T-helper 2 cell (primary cell): Measurements from ENCODE around the gene LRFN3.
"Not testable (repeated sequence)": the region's sequence is repeated elsewhere in the genome, so short reads cannot be mapped to it uniquely, and the experiment has no call there.

Source experiments
- DNase-seq, 5 experiments: peaks; one replicate each; pipeline versions ENCODE4 v3.0.0 to v3.0.0-alpha.2; 2012 to 2022
- total RNA-seq, 2 donors: gene quantifications; one replicate each; lab custom pipeline; 2026; lab: John Stamatoyannopoulos, UW

The LRFN3 gene
- 3.4 to 5.4 reads per million in 2 donors for total RNA-seq

- DNase-seq, result peak in 3 of 5 experiments; percentile 39 to 83 (median 41)
These were observed at the start of gene LRFN3 for GRCh38 chr19:35935911-35936737. LRFN3 (plus strand) TSS chr19:35936374; CDS start chr19:35939426, 3,052 bp downstream.

GRCh38 chr19:35887197-35887596 lies 49.0 kb upstream of the LRFN3 start:
- DNase-seq, result no peak

- no peak for DNase-seq
These were observed 47.8 kb upstream of the LRFN3 start for GRCh38 chr19:35888398-35888797.

GRCh38 chr19:35889370-35890112 lies 46.6 kb upstream of the LRFN3 start:
- no peak for DNase-seq

GRCh38 chr19:35890113-35890650 lies 46.0 kb upstream of the LRFN3 start:
- DNase-seq, result no peak

- not testable (repeated sequence) for DNase-seq
These were observed 44.4 kb upstream of the LRFN3 start for GRCh38 chr19:35891819-35892218.

- no peak for DNase-seq
These were observed 41.8 kb upstream of the LRFN3 start for GRCh38 chr19:35894342-35894741.

GRCh38 chr19:35895911-35896642 lies 40.1 kb upstream of the LRFN3 start:
- DNase-seq, result no peak

GRCh38 chr19:35896643-35897040 lies 39.5 kb upstream of the LRFN3 start:
- no peak for DNase-seq

- DNase-seq, result no peak
These were observed 38.3 kb upstream of the LRFN3 start for GRCh38 chr19:35897706-35898451.

GRCh38 chr19:35898499-35898809 lies 37.7 kb upstream of the LRFN3 start:
- DNase-seq, result no peak

GRCh38 chr19:35899547-35900214 lies 36.5 kb upstream of the LRFN3 start:
- DNase-seq, result peak; percentile 77 to 96 (median 81)

- no peak for DNase-seq
These were observed 35.0 kb upstream of the LRFN3 start for GRCh38 chr19:35901055-35901644.

GRCh38 chr19:35901854-35902661 lies 34.1 kb upstream of the LRFN3 start, which contains the start of gene HCST:
HCST (plus strand) TSS chr19:35902529; CDS start chr19:35902594, 65 bp downstream.
- peak in 3 of 5 experiments; percentile 49 to 75 (median 75) for DNase-seq

- DNase-seq, result no peak
These were observed 33.2 kb upstream of the LRFN3 start for GRCh38 chr19:35902870-35903475.

- peak; percentile 66 to 99 (median 85) for DNase-seq
These were observed 32.5 kb upstream of the LRFN3 start for GRCh38 chr19:35903550-35904179.

- DNase-seq, result no peak
These were observed 31.7 kb upstream of the LRFN3 start for GRCh38 chr19:35904311-35905068.

GRCh38 chr19:35905178-35905727 lies 30.9 kb upstream of the LRFN3 start:
- no peak for DNase-seq
